Measurements from ENCODE around the gene CCR7. TPM values are rescaled to one million over a fixed set of nuclear protein-coding genes. Genes with fewer than 3 reads are reported as not detected.
A peak's percentile ranks its signal among the peaks of the same experiment; 100 is the strongest.

The CCR7 gene
- total and polyA plus RNA-seq, 2 of the 13 experiments (the other 11 are each of a cell fraction or from before 2014, with no cell fraction given): 0.04 to 0.53 TPM

- TF ChIP-seq ZBTB39 (CRISPR knock-in tag; IDR thresholded peaks at IDR 0.05) (no peak), GTF2F1 (IDR thresholded peaks at IDR 0.05; ENCODE audit: low read length) (no peak), ELK4 (CRISPR knock-in tag; IDR thresholded peaks at IDR 0.05; ENCODE audit: borderline replicate concordance) (no peak), RCOR2 (CRISPR knock-in tag; IDR thresholded peaks at IDR 0.05) (peak; percentile 80), TIGD3 (CRISPR knock-in tag; IDR thresholded peaks at IDR 0.05; ENCODE audit: borderline replicate concordance) (no peak), ZNF670 (CRISPR knock-in tag; IDR thresholded peaks at IDR 0.05; ENCODE audit: borderline replicate concordance) (no peak), ATF1 (CRISPR knock-in tag; IDR thresholded peaks at IDR 0.05) (0 out of 2 replicates have a peak, but pooled peaks have one; percentile 53), ATF7-NPFF (CRISPR knock-in tag; IDR thresholded peaks at IDR 0.05; ENCODE audit: low read depth) (0 out of 2 replicates have a peak, but pooled peaks have one; percentile 33), SMC3 (IDR thresholded peaks at IDR 0.05; ENCODE audit: low read length) (0 out of 2 replicates have a peak, but pooled peaks have one; percentile 28), MATR3 (CRISPR knock-in tag; IDR thresholded peaks at IDR 0.05) (no peak), ZNF256 (CRISPR knock-in tag; conservative IDR thresholded peaks at IDR 0.05) (no peak), ZNF792 (CRISPR knock-in tag; IDR thresholded peaks at IDR 0.05) (no peak), ZNF18 (CRISPR knock-in tag; IDR thresholded peaks at IDR 0.05; ENCODE audit: insufficient replicate concordance) (no peak), CHD2 (IDR thresholded peaks at IDR 0.05; ENCODE audit: low read depth, low read length) (no peak), PRDM10 (CRISPR knock-in tag; IDR thresholded peaks at IDR 0.05; ENCODE audit: low read depth) (0 out of 2 replicates have a peak, but pooled peaks have one; percentile 26), ZNF503 (CRISPR knock-in tag; IDR thresholded peaks at IDR 0.05) (no peak)
These were observed 22.5 kb downstream of the CCR7 start (continued) for GRCh38 chr17:40542558-40543411.
